GM18907 (cell line): ENCODE data around the gene AK9.
"Not testable (repeated sequence)": the region's sequence is repeated elsewhere in the genome, so short reads cannot be mapped to it uniquely, and the experiment has no call there.

Source experiments
- ATAC-seq: cut with Tn5 transposase; IDR thresholded peaks from one replicate; pipeline ENCODE4 v1.9.1; 2021; ENCODE audit warnings: mild to moderate bottlenecking, moderate library complexity; ENCODE audit not compliant: unreplicated experiment

AK9 gene

GRCh38 chr6:109628158-109629000 is 62.6 kb downstream of the AK9 start:
- ATAC-seq: no peak

GRCh38 chr6:109626311-109626710 is 64.7 kb downstream of the AK9 start:
- no peak for ATAC-seq

- ATAC-seq: no peak
These were observed 65.8 kb downstream of the AK9 start for GRCh38 chr6:109625199-109625598.

GRCh38 chr6:109623288-109623687 is 67.7 kb downstream of the AK9 start:
- no peak for ATAC-seq

- no peak for ATAC-seq
These were observed 78.7 kb downstream of the AK9 start for GRCh38 chr6:109612268-109612667.

GRCh38 chr6:109611502-109611901 is 79.5 kb downstream of the AK9 start:
- no peak for ATAC-seq

- ATAC-seq: no peak
These were observed 80.4 kb downstream of the AK9 start for GRCh38 chr6:109610590-109610989.

GRCh38 chr6:109609737-109610136 is 81.3 kb downstream of the AK9 start:
- ATAC-seq: no peak

- no peak for ATAC-seq
These were observed 84.6 kb downstream of the AK9 start for GRCh38 chr6:109606359-109606758.

- ATAC-seq: no peak
These were observed 95.0 kb downstream of the AK9 start for GRCh38 chr6:109595998-109596397.

- ATAC-seq: no peak
These were observed 110.5 kb downstream of the AK9 start for GRCh38 chr6:109580519-109580918.

GRCh38 chr6:109579361-109579760 is 111.6 kb downstream of the AK9 start:
- ATAC-seq: peak; percentile 71

- ATAC-seq: not testable (repeated sequence)
These were observed 121.1 kb downstream of the AK9 start for GRCh38 chr6:109569901-109570300.

GRCh38 chr6:109561844-109562243 is 129.2 kb downstream of the AK9 start:
- no peak for ATAC-seq

- no peak for ATAC-seq
These were observed 159.6 kb downstream of the AK9 start for GRCh38 chr6:109531446-109531845.

- no peak for ATAC-seq
These were observed 163.0 kb downstream of the AK9 start for GRCh38 chr6:109527989-109528388.

GRCh38 chr6:109526905-109527628 is 163.9 kb downstream of the AK9 start:
- peak; percentile 60 for ATAC-seq

GRCh38 chr6:109524129-109524528 is 166.9 kb downstream of the AK9 start:
- no peak for ATAC-seq

GRCh38 chr6:109523478-109523877 is 167.5 kb downstream of the AK9 start:
- no peak for ATAC-seq

GRCh38 chr6:109521080-109521479 is 169.9 kb downstream of the AK9 start:
- no peak for ATAC-seq

- not testable (repeated sequence) for ATAC-seq
These were observed 171.4 kb downstream of the AK9 start for GRCh38 chr6:109519647-109520046.

GRCh38 chr6:109516929-109517328 is 174.1 kb downstream of the AK9 start:
- no peak for ATAC-seq
